AG04449 (cell line): Measurements from ENCODE around the gene DCDC2.
"Not testable (repeated sequence)": the region's sequence is repeated elsewhere in the genome, so short reads cannot be mapped to it uniquely, and the experiment has no call there.

Experiments used
- CTCF ChIA-PET: fragments of 350-600 bp; formaldehyde crosslinking; extraction: SDS; loops from one replicate; lab custom pipeline; 2021; ENCODE audit warnings: antibody characterized with exemption; lab: Yijun Ruan, JAX
- POLR2A ChIA-PET: fragments of 400-600, 350-600 bp; formaldehyde crosslinking; extraction: SDS; loops from one replicate; lab custom pipeline; 2020; ENCODE audit warnings: antibody characterized with exemption, inconsistent platforms; lab: Yijun Ruan, JAX
- DNase-seq: peaks from one replicate; pipeline ENCODE4 v3.0.0-alpha.2; 2010; ENCODE audit warnings: low read depth, low spot score
- H3K4me3 ChIP-seq: 2 replicates; pipeline ENCODE4 v1.5.1; 2011; ENCODE audit warnings: low read depth, mild to moderate bottlenecking, control low read depth, low read length
- CTCF ChIP-seq: IDR thresholded peaks from one replicate; pipeline ENCODE4 v1.5.1; 2011; ENCODE audit warnings: mild to moderate bottlenecking, moderate library complexity, low read length, control low read depth, inconsistent platforms; ENCODE audit not compliant: insufficient read depth; ENCODE audit errors: missing control alignments

The DCDC2 gene

GRCh38 chr6:24327756-24328155 is 30.1 kb downstream of the DCDC2 start:
- TF ChIP-seq CTCF = no peak
- POLR2A ChIA-PET = no interaction called here
- no peak overlapping the region for H3K4me3 ChIP-seq
- CTCF ChIA-PET = no interaction called here
- no peak for DNase-seq

GRCh38 chr6:24325978-24326377 is 31.9 kb downstream of the DCDC2 start:
- DNase-seq = no peak
- CTCF ChIA-PET = no interaction called here
- no peak overlapping the region for H3K4me3 ChIP-seq
- POLR2A ChIA-PET = no interaction called here
- no peak for TF ChIP-seq CTCF

GRCh38 chr6:24324617-24325016 is 33.2 kb downstream of the DCDC2 start:
- H3K4me3 ChIP-seq = no peak overlapping the region
- ChIA-PET CTCF (no interaction called here), POLR2A (no interaction called here)
- DNase-seq = no peak
- no peak for TF ChIP-seq CTCF

- CTCF ChIA-PET = no interaction called here
- TF ChIP-seq CTCF = no peak
- no peak overlapping the region for H3K4me3 ChIP-seq
- POLR2A ChIA-PET = no interaction called here
- DNase-seq = no peak
These were observed 34.1 kb downstream of the DCDC2 start for GRCh38 chr6:24323632-24324337.

GRCh38 chr6:24322924-24323323 is 34.9 kb downstream of the DCDC2 start:
- TF ChIP-seq CTCF = no peak
- ChIA-PET CTCF (no interaction called here), POLR2A (no interaction called here)
- H3K4me3 ChIP-seq = no peak overlapping the region
- no peak for DNase-seq

- H3K4me3 ChIP-seq, POLR2A ChIA-PET, DNase-seq, CTCF ChIA-PET: not testable (repeated sequence)
These were observed 35.4 kb downstream of the DCDC2 start for GRCh38 chr6:24322446-24322845.
